HG02798 (cell line): ENCODE measurements around the gene NT5C.

Experiments
- ATAC-seq: cut with Tn5 transposase; IDR thresholded peaks from one replicate; pipeline ENCODE4 v1.9.1; 2021; ENCODE audit warnings: mild to moderate bottlenecking; ENCODE audit not compliant: unreplicated experiment, poor library complexity

NT5C gene

DNA sequence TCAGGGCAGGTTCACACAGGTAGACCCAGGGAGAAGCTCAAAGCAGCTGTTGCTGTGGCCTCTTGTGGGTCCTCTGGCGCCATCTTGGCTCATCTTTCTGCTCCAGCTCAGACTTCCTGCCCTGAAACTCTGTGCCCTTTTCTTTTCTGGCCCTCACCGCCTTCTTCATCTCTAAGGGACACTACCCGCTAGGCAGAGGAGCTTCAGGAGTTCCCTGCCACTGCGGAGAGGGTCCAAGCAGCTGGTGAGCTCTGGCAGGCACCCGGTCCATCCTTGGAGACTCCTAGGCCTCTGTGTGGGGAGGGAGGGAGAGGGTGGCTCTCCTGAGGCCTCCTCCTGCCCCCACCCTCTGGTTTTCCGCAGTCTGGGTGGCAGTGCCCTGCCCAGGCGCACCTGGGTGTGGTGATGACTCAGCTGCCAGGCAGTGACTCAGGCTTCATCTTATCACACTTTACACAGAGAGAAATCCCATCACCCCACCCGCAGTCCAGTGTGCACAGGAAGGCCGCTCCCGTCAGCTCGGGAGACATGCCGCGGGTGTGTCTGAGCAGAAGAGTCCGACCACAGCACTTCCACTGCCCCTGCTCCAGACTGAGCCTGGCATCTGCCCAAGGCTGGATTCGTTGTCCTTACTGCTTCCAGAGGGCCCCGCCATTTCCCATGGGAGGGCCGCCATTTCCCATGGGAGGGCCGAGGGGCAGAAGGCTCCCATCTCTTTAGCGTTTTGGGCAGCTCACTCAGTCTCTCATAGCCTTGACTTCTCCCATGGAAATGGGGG lies 7.3 kb downstream of the NT5C start:
- no peak for ATAC-seq

DNA sequence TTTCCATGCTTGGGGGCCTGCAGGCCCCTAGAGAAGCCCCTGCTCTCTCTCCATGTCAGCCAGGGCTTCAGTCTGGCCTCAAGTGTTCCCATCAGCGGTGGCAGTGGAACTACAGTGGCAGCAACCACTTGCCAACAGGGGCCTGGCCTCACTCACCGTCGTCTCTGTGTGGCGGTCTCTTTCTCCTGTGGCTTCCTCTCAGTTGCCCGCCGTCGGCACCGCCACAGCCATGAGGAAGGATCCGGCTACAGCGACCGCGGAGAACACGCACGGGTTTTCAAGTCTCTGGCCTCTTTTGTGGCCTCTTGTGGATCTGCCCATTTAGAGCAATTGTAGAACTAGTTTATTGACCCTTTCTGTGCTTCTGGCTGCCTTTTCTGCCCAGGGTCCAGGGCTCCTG lies 13.2 kb downstream of the NT5C start:
- no peak for ATAC-seq

DNA sequence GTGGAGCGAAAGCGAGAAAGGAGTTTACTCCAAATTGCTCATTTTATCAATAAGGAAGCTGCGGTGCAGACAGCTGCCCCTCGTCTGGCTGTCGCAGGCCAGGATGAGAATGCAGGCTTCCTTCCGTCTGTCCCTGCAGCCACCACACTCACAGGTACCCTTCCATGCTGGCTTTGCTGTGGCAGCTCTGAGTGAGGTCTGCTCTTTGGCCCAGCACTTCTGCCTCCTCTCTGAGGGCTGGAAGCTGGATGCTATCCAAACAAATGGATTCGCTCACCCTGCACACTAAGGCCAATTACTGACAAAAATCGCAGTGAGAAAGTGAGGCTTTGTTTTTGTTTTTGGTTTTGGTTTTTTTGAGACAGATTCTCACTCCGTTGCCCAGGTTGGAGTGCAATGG lies 14.8 kb downstream of the NT5C start:
- no peak for ATAC-seq

DNA sequence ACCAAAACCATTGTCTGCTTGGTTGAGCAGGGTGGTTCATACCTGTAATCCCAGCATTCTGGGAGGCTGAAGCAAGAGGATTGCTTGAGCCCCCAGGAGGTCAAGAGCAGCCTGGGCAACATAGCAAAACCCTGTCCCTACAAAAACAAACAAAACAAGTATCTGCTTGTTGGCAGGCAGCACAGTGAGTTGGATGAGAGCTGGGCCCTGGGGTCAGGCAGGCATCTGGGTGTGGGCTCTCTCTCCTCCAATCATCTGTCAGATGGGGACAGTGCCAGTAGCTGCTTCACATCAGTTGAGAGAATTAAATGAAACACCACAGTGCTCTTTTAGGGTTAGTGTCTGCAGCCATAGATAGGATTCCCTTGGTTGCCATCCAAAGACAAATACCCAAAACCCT lies 16.0 kb downstream of the NT5C start:
- ATAC-seq: no peak

DNA sequence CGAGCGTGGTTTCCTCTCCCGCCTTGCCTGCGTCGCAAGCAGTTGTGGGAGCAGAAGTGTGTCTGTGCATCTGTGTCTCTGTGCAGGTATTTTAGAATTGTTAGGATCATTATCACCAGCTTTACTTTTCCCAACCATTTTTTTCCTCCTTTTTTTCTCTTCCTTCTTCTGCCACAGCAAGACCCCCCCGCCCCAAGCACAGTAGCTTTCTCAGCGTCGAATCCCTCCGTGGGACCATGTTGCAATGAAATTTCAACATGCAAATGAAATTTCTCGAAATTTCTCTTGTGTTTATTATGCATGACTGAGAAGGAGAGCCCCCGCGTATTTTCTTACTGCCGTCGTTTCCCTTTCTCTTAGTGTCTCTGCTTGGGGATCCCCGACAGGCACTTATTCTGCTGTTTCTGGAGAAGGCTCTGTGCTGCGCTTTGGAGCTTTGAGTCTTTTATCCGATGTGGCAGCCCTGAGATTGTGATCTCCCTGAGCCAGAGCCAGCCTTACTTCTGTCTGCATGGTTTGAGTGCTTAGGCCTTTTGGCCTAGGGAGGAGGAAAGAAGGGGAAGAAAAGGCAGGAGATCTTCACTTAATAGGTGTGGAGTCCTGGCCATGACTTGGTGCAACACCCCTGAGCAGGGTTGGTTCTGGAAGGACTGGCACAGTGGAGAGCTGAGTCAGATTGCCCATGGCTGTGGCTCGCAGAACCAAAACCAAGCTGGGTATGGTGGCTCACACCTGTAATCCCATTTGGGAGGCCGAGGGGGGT lies 16.8 kb downstream of the NT5C start:
- no peak for ATAC-seq

DNA sequence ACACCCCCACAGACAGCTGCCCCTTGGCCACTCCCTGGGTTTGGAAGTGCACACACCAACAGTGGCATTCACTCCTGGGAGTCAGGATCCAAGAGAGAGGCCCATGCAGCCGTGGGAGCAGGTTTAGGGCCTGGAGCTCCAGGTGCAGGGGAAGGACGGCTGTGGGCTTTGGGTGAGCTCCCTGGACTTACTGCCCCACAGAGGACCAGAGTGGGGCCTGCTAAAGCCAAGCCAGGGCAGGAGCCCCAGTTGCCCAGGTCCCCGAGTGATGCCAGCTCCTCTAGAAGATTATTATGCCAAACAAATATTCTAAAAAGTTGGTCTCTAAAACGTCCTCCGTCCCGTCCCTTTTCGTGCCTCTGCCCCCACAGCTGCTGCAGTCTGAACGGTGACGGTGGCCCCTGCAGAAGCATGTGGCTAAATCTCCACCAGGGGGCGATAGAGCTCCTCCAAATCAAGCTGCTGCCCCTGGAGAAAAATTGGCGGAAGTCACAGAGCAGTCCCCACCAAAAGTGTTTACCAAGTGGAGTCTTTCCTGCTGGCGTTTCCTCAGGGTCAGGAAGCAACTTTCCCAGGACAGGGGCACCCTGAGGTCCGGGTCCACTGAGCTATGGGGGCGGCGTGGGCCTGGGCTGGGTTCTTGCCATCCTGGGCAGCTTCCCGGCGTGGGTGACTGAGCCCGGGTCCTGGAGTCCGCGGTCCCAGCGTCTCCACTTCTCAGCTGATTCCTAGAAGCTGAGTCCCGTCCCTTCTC lies 17.6 kb downstream of the NT5C start:
- ATAC-seq: no peak

DNA sequence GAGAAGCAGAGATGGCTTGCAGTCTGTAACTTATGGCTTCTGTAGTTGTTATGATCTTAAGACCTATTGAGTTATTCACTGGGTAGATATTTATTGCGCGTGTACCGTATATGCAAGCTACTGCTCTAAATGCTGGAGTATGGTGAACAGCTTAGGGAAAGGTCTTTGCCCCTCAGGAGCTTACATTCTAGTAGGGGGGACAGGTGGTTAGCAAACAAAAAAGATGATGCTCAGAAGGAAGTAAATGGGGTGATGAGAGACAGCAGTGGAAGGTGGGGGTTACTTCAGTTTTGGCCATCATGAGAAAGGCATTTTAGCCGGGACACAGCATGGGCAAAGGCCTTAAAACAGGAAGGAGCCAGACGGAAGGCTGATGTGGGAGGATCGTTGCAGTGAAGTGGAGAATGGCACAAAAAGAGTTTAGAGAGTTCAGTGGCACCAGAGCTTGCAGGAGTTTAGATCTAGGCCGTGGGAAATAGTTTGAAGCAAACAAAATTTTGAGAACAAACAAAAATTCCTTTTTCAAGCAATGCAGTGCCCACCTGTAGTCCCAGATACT lies 19.7 kb downstream of the NT5C start:
- no peak for ATAC-seq

DNA sequence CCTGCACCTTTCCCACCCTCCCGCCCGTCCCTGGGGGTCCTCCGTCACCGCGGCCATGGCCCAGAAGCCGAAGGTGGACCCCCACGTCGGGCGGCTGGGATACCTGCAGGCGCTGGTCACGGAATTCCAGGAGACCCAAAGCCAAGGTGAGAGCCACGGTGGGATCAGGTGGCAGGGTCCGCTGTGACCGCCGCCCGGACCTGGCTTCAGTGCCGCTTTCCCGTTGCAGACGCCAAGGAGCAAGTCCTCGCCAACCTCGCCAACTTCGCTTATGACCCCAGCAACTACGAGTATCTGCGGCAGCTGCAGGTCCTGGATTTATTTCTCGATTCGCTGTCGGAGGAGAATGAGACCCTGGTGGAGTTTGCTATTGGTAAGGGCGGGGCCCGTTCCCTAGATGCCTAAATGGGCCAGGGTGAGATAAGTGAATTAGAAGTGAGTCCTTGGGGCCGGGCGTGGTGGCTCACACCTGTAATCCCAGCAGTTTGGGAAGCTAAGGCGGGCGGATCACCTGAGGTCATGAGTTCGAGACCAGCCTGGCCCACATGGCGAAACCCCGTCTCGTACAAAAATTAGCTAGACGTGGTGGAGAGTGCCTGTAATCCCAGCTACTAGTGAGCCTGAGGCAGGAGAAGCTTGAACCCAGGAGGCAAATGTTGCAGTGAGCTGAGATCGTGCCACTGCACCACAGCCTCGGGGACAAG lies 21.2 kb downstream of the NT5C start:
- no peak for ATAC-seq

DNA sequence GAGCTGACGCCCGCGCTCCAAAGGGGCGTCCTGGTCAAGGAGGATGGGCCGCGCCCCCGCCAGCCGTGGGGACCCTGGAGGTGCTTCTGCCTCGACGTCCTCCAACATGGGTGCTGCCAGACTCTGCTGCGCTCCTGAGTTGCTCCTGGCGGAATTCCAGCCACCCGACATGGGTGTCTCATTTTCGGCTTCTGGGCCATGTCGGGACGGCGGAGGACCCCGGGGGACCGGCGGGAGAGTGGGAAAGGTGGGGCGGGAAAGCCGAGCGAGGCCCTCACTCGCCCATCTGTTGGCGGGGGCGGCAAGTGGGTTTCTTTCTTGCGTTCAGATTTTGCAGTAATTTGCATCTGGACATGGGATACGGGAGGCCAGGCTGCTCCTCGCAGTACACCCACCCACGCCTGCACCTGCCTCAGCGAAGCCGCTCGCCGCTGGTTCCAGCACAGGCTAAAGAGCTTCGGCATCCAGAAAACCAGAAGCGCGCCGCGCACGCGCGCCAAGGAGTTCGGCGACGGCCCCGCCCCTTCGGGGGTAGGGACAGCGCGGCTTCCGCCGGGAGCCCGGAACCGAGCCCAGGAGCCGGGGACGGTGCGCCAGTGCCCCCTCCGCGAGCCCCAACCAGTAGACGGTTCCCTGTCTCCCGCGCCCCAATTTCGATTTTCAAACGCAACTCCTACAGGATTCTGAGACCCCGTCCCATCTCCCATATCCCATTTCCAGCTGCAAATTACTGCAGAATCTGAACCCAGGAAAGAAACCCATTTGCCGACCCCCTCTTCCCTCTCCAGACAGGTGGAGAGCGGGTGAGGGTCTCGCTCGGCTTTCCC lies 21.9 kb downstream of the NT5C start, which contains the start of gene ARMC7:
Gene ARMC7, plus strand, starts transcription at position 563 of the 827 bp plus-strand sequence. CDS start 320 bp downstream, outside the sequence.
- peak; percentile 69 for ATAC-seq

DNA sequence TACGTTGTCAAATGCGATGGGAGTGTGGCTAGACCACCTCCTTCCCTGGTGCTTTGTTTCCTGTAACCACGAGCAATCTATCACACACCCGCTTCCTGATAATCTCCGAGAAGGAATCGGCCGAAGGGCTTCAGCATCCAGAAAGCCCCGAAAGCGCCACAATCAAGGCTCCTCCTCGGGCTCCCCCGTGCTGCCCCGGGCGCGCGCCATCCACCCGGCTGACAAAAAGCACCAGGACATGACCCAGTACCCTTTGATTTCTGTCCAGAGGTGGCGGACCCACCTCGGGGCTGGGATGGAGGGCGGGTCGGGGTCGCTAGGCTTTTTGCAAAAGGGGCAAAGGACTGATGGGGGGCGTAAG lies 22.5 kb downstream of the NT5C start:
- no peak for ATAC-seq

DNA sequence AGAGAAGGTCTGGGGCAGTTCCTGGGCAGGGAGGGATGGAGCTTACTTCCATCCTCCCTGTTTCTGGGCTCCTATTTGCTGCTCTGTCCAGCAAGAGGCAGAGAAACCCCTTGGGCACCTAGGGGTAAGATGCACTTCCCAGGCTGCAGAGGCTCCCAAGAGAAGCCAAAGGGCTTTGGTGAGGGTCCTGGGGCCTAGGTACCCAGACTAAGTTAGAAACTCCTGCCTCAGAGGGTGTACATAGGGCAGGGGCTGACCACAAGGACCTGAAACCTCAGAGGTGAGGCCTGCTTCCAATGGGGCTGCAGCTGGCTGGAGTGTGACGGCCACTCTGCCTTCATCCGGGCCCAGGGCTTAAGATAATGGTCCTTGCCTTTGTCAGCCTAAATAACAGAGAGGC lies 23.3 kb downstream of the NT5C start:
- ATAC-seq: no peak

DNA sequence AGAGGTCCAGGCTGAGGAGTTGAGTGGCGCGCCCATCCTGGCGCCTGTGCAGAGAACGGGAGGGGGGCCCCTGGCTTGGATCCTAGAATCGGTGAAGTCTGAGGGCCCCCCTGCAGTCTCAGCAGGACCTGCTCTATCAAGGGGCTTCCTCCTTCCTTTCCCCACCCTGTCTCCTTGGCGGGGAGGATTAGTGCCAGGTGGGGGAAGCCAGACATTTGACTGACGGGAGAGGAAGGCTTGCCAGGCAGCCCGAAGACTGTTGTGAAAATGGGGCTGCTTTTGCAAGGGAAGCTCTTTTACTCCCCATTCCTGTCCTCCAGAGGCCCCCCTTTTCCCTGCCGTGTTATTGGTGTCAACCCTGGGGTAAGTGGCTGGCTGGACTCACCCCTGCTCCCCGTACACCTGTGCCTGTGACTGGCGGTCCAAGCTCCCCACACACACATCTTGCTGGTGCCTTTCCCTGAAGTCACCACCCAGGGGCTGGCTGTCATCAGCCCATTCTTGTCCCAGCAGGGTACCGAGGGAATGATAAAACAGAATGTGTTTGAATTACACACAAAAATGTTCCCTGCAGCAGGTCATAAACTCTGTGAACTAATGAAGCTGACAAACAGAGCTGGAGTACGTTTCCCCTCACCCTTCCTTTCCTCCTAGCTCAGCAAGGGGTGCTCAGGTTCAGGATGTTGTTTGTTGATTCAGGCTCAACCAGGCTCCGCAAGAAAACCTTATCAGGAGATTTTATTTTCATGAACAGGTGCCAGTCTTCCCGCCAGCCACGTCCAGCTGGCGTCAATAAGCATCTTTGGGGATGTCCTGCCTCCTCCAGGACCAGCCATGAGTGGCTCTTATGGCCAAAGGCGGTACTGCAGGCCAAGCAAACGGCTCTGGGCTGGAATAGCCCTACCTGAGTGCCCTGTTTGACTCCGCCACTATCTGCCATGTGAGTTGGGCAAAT lies 26.1 kb downstream of the NT5C start:
- ATAC-seq: no peak

DNA sequence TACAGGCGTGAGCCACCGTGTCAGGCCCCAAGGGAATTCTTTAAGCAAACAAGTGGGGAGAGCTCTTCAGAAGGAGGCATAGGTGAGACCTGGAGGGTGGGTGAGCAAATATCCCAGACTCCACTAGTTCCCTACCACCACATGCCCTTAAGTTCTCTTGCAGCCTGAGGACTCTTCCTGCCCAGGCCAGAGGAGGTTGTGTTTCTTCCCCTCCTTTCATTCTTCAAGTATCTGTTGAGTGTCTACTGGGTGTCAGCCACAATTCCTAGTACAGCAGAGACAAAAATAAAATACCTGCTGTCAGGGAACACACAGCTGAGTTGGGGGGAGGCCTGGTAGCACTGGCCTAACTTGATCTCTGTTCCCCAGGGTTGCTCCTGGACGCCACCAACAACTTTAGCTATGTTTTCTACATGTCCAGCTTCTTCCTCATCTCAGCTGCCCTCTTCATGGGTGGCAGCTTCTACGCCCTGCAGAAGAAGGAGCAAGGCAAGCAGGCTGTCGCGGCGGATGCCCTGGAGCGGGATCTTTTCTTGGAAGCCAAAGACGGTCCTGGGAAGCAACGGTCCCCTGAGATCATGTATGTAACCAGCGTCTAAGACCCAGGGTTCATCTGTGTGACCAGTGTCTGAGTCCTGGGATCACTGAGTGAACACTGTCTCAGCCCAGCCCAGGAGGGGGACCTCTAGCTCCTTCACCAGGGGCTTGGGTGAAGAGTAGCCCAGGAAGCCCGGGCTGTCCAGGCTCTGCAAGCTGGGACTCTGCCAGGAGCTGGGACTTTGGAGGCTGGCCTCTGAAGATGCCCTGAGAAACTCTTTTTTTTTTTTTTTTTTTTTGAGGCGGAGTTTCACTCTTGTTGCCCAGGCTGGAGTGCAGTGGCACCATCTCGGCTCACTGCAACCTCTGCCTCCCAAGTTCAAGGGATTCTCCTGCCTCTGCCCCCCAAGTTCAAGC lies 27.7 kb downstream of the NT5C start:
- no peak for ATAC-seq

DNA sequence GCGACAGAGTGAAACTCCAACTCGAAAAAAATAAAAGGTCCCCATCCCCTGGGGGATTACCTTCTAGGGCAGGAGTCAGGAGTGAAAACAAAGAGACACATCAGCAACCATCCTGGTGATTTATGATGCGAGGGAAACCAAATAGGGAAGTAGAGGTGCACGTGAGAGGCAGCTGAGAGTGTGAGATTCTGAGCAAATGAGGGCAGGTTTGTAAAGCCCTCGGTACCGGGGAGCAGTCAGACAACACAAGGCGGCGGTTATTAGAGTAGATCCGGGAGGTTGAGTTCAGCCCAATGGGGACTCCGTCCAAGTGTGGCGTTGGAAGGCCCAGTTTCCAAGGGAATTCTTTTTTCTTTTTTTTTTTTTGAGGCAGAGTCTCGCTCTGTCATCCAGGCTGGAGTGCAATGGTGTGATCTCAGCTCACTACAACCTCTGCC lies 29.1 kb downstream of the NT5C start:
- no peak for ATAC-seq

DNA sequence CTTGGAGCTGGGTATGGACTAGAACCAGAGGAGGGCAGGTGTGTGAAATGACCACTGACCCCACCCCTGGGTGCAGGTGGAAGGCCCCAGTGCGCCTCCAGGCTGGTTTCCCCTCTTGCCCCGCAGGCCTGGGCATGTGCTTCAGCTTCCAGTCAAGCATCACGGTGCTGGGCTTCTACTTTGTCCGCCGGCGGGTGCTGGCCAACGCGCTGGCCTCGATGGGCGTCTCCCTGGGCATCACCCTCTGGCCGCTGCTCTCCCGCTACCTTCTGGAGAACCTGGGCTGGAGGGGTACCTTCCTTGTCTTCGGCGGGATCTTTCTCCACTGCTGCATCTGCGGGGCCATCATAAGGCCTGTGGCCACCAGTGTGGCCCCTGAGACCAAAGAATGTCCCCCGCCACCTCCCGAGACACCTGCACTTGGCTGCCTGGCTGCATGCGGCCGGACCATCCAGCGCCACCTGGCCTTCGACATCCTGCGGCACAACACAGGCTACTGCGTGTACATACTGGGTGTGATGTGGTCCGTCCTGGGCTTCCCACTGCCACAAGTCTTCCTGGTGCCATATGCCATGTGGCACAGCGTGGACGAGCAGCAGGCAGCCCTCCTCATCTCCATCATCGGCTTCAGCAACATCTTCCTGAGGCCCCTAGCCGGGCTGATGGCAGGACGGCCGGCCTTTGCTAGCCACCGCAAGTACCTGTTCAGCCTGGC lies 31.5 kb downstream of the NT5C start:
- no peak for ATAC-seq

DNA sequence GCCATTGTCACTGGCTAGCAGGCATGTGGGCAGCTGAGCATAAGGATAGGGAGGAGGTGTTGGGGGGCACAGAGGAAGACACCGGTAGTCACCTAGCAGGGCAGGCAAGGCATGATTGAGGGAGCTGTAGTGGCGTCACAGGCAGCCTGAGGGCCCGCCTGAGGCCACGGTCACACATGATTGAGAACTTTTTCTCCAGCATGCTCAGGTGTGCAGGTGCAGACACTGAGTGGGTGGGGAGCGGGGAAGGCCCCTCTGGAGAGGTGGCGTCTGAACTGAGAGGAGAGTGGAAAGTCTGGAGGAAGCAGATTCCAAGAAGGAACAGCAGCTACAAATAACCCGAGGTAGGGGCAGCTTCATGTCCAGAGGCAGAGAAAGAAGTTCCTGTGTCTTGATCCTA lies 32.7 kb downstream of the NT5C start:
- no peak for ATAC-seq
